H1 (cell line): ENCODE results near the gene TDP1. TPM values are rescaled to one million over a fixed set of nuclear protein-coding genes. Genes with fewer than 3 reads are reported as not detected.

Experiments used
- CTCF ChIA-PET: fragments of 300-600 bp; sonication (Branson Sonifier 250); formaldehyde crosslinking; loops from one replicate; lab custom pipeline; 2021; ENCODE audit not compliant: partially characterized antibody; lab: Charles Lee
- POLR2A ChIA-PET: fragments of 300-600 bp; sonication (Branson Sonifier 250); formaldehyde crosslinking; loops from one replicate; lab custom pipeline; 2021; ENCODE audit warnings: inconsistent platforms; ENCODE audit not compliant: partially characterized antibody; lab: Charles Lee
- DNase-seq, 2 experiments: peaks; one replicate each; pipeline versions ENCODE4 v3.0.0 to v3.0.0-alpha.2; 2010 to 2022; ENCODE audit warnings: low spot score in 2 of 2, low read depth in 1 of 2, mixed read lengths in 1 of 2
- FAIRE-seq: peaks from 2 replicates; lab custom pipeline; 2011; peaks lifted over from hg19 to GRCh38; lab: Jason Lieb, UNC
- H2AFZ ChIP-seq: 2 replicates; pipeline ENCODE4 v1.8.1; 2012; ENCODE audit warnings: low read length, inconsistent platforms
- H2AK5ac ChIP-seq: 2 replicates; pipeline ENCODE4 v1.6.1; 2013; ENCODE audit warnings: low read depth, low read length
- H2BK120ac ChIP-seq: replicated peaks from 2 replicates; pipeline ENCODE3; 2013; ENCODE audit warnings: low read depth, low read length, inconsistent platforms
- H2BK12ac ChIP-seq: 2 replicates; pipeline ENCODE4 v1.6.1; 2013; ENCODE audit warnings: low read depth, low read length
- H2BK15ac ChIP-seq: 2 replicates; pipeline ENCODE4 v1.6.1; 2013; ENCODE audit warnings: low read length
- H2BK20ac ChIP-seq: 2 replicates; pipeline ENCODE4 v1.6.1; 2013; ENCODE audit warnings: low read length
- H2BK5ac ChIP-seq: 2 replicates; pipeline ENCODE4 v1.6.1; 2013; ENCODE audit warnings: low read depth, low read length
- H3K14ac ChIP-seq: 2 replicates; pipeline ENCODE4 v1.6.1; 2013; ENCODE audit warnings: inconsistent platforms; ENCODE audit not compliant: insufficient read length
- H3K18ac ChIP-seq: 2 replicates; pipeline ENCODE4 v1.6.1; 2013; ENCODE audit warnings: low read length; ENCODE audit errors: extremely low read depth
- H3K23ac ChIP-seq: 2 replicates; pipeline ENCODE4 v1.6.1; 2013; ENCODE audit warnings: inconsistent platforms; ENCODE audit not compliant: insufficient read length
- H3K23me2 ChIP-seq: 2 replicates; pipeline ENCODE4 v1.6.1; 2013; ENCODE audit warnings: low read depth, low read length
- H3K27ac ChIP-seq: 2 replicates; pipeline ENCODE4 v1.6.1; 2011; ENCODE audit warnings: low read depth, low read length, inconsistent platforms
- H3K27me3 ChIP-seq, 4 experiments: replicated peaks in 1 of 4; 1 replicate in 1 of 4; 2 replicates in 3 of 4; pipeline versions ENCODE4 v1.6.1 to v1.8.1; 2011 to 2013; ENCODE audit warnings: low read length in 3 of 4, mild to moderate bottlenecking in 3 of 4, inconsistent platforms in 2 of 4, mixed read lengths in 2 of 4, moderate library complexity in 1 of 4; ENCODE audit not compliant: control insufficient read depth in 3 of 4, insufficient read depth in 3 of 4; ENCODE audit errors: extremely low read depth in 1 of 4
- H3K36me3 ChIP-seq, 4 experiments: 2 replicates each; pipeline versions ENCODE4 v1.6.1 to v1.8.1; 2011 to 2013; ENCODE audit warnings: mild to moderate bottlenecking in 4 of 4, low read length in 3 of 4, moderate library complexity in 2 of 4, control low read depth in 1 of 4, inconsistent platforms in 1 of 4; ENCODE audit not compliant: insufficient read depth in 4 of 4, control insufficient read depth in 2 of 4
- H3K4ac ChIP-seq: replicated peaks from 2 replicates; pipeline ENCODE3; 2013; ENCODE audit warnings: low read length, low read depth, mixed read lengths, inconsistent platforms; ENCODE audit not compliant: insufficient read length
- H3K4me1 ChIP-seq, 4 experiments: replicated peaks in 1 of 4; 1 replicate in 1 of 4; 2 replicates in 3 of 4; pipeline versions ENCODE4 v1.6.1 to v1.8.1; 2011 to 2013; ENCODE audit warnings: low read length in 3 of 4, inconsistent platforms in 2 of 4, mixed read lengths in 1 of 4; ENCODE audit not compliant: insufficient read depth in 4 of 4, control insufficient read depth in 3 of 4
- H3K4me2 ChIP-seq, 2 experiments: 2 replicates each; pipeline versions ENCODE4 v1.6.1 to v1.8.1; 2011 to 2013; ENCODE audit warnings: low read depth in 2 of 2, low read length in 2 of 2, control low read depth in 1 of 2, inconsistent platforms in 1 of 2, mild to moderate bottlenecking in 1 of 2; ENCODE audit not compliant: insufficient read depth in 1 of 2
- H3K4me3 ChIP-seq, 4 experiments: fragments of 200-600, 300-600 bp in 1 of 4; sonication (generic), shearing (Covaris generic), sonication (Bioruptor Twin) in 1 of 4; 2 replicates each; pipeline versions ENCODE4 v1.5.1 to v1.8.1; 2011 to 2016; ENCODE audit warnings: low read length in 4 of 4, low read depth in 3 of 4, control low read depth in 2 of 4, inconsistent platforms in 2 of 4, mild to moderate bottlenecking in 2 of 4, mixed read lengths in 1 of 4, moderate library complexity in 1 of 4; ENCODE audit not compliant: insufficient read depth in 2 of 4; ENCODE audit errors: extremely low read depth in 1 of 4
- H3K56ac ChIP-seq: replicated peaks from 2 replicates; pipeline ENCODE3; 2013; ENCODE audit warnings: low read depth, mild to moderate bottlenecking, mixed read lengths, low read length, inconsistent platforms; ENCODE audit not compliant: insufficient read length
- H3K79me1 ChIP-seq: 2 replicates; pipeline ENCODE4 v1.6.1; 2013; ENCODE audit warnings: low read depth, low read length, control low read depth
- H3K79me2 ChIP-seq, 2 experiments: 2 replicates each; pipeline versions ENCODE4 v1.6.1 to v1.8.1; 2012 to 2013; ENCODE audit warnings: low read length in 2 of 2, mild to moderate bottlenecking in 2 of 2, inconsistent platforms in 1 of 2; ENCODE audit not compliant: insufficient read depth in 2 of 2, control insufficient read depth in 1 of 2
- H3K9ac ChIP-seq, 4 experiments: replicated peaks in 1 of 4; 1 replicate in 1 of 4; 2 replicates in 3 of 4; pipeline versions ENCODE4 v1.6.1 to v1.8.1; 2011 to 2013; ENCODE audit warnings: low read depth in 3 of 4, low read length in 3 of 4, control low read depth in 2 of 4, mild to moderate bottlenecking in 2 of 4, moderate library complexity in 2 of 4, inconsistent platforms in 1 of 4; ENCODE audit errors: extremely low read depth in 1 of 4
- H3K9me3 ChIP-seq, 2 experiments: 2 replicates each; pipeline versions ENCODE4 v1.6.1 to v1.8.1; 2012 to 2013; ENCODE audit warnings: mild to moderate bottlenecking in 2 of 2, moderate library complexity in 2 of 2, control low read depth in 1 of 2, inconsistent platforms in 1 of 2, low read depth in 1 of 2, low read length in 1 of 2, mixed read lengths in 1 of 2; ENCODE audit not compliant: insufficient read depth in 2 of 2
- H4K20me1 ChIP-seq, 2 experiments: replicated peaks in 1 of 2; 2 replicates each; pipeline versions ENCODE3 to v1.8.1; 2011 to 2013; ENCODE audit warnings: inconsistent platforms in 2 of 2, low read length in 2 of 2, mild to moderate bottlenecking in 1 of 2; ENCODE audit not compliant: insufficient read depth in 2 of 2, control insufficient read depth in 1 of 2
- H4K5ac ChIP-seq: 2 replicates; pipeline ENCODE4 v1.6.1; 2013; ENCODE audit warnings: low read length, low read depth, mixed read lengths, inconsistent platforms; ENCODE audit not compliant: insufficient read length
- H4K8ac ChIP-seq: 2 replicates; pipeline ENCODE4 v1.8.0; 2013; ENCODE audit warnings: mild to moderate bottlenecking, moderate library complexity, low read length, inconsistent platforms; ENCODE audit not compliant: insufficient read depth; ENCODE audit errors: extremely low read depth
- H4K91ac ChIP-seq: replicated peaks from 2 replicates; pipeline ENCODE3; 2013; ENCODE audit warnings: low read length, mixed read lengths, inconsistent platforms; ENCODE audit not compliant: insufficient read length
- GABPA ChIP-seq: IDR thresholded peaks from 2 replicates; pipeline ENCODE4 v1.6.1; 2011; ENCODE audit warnings: mild to moderate bottlenecking, low read length, moderate library complexity, borderline replicate concordance; ENCODE audit not compliant: insufficient read depth
- JUN ChIP-seq: IDR thresholded peaks from 2 replicates; pipeline ENCODE4 v1.6.1; 2011; ENCODE audit warnings: low read depth, mild to moderate bottlenecking, improper control_type of control experiment, low read length
- KDM4A ChIP-seq: IDR thresholded peaks from one replicate; pipeline ENCODE4 v1.7.1; 2012; ENCODE audit warnings: low read depth, mild to moderate bottlenecking, moderate library complexity, low read length, inconsistent platforms; ENCODE audit not compliant: severe bottlenecking
- KDM5A ChIP-seq: fragments of 200-600 bp; IDR thresholded peaks from 2 replicates; pipeline ENCODE4 v1.7.1; 2012; ENCODE audit warnings: mild to moderate bottlenecking, low read length, inconsistent platforms, mixed read lengths
- POLR2AphosphoS5 ChIP-seq: IDR thresholded peaks from 2 replicates; pipeline ENCODE4 v1.6.1; 2011; ENCODE audit warnings: low read depth, low read length
- TAF7 ChIP-seq: optimal IDR thresholded peaks from 2 replicates; pipeline ENCODE3; 2011; ENCODE audit warnings: low read depth, mild to moderate bottlenecking, inconsistent platforms, low read length, moderate library complexity, borderline replicate concordance
- YY1 ChIP-seq: IDR thresholded peaks from 2 replicates; pipeline ENCODE4 v1.6.1; 2011; ENCODE audit warnings: low read depth, mild to moderate bottlenecking, low read length
- WGBS, 2 experiments: shearing (Covaris generic) in 1 of 2; methylation state at CpG; one replicate each; pipeline versions ENCODE4 v1.1.6 to v1.1.7; 2013 to 2015; ENCODE audit warnings: low lambda C conversion rate in 2 of 2, mixed read lengths in 2 of 2, inconsistent platforms in 1 of 2, low coverage in 1 of 2, missing lambda C conversion rate in 1 of 2; ENCODE audit not compliant: insufficient replicate concordance in 2 of 2, insufficient coverage in 1 of 2, insufficient read length in 1 of 2; ENCODE audit errors: extremely low coverage in 1 of 2, missing lambda C conversion rate in 1 of 2; 5-methylcytosine and 5-hydroxymethylcytosine counted together
- polyA plus RNA-seq, 7 experiments: library from polyadenylated mRNA; depleted of rRNA in 3 of 7; stranded (reverse) in 5 of 7; unstranded in 2 of 7; fragments of >200 nt in 5 of 7; fragments of 200-250 nt in 2 of 7; gene quantifications; 1 replicate in 5 of 7; 2 replicates in 1 of 7; 4 replicates in 1 of 7; pipeline versions ENCODE4 v1.2.1 to v1.2.3, GENCODE V29; 2011 to 2013; ENCODE audit warnings: missing spikeins in 2 of 7, mixed read lengths in 2 of 7
- total RNA-seq: library from RNA; stranded (reverse); fragmentation: NEBNext Ultra II Directional; extraction: Animal tissue kit (Norgen Biotek cat#: 25700); gene quantifications from 2 replicates; pipeline ENCODE4 v1.2.1, GENCODE V29; 2021
- TF ChIP-seq, protein P1 (sequence below): IDR thresholded peaks from 2 replicates; pipeline ENCODE4 v1.6.1; 2012; ENCODE audit warnings: inconsistent platforms

TDP1 gene
- total and polyA plus RNA-seq, 2 of the 8 experiments (the other 6 are each of a cell fraction or from before 2014, with no cell fraction given) = 32.2 to 69.9 TPM

GRCh38 chr14:89933002-89933401 lies 22.7 kb upstream of the TDP1 start:
- no peak overlapping the region for H3K56ac ChIP-seq
- no peaks in the 10 kb centered on the region for H3K23me2 ChIP-seq
- 82% methylated on average over 6 of the region's 6 CpGs; no CpG with 5 or more reads in 1 of the 2 experiments for WGBS, 2 experiments
- H3K18ac ChIP-seq = no peak overlapping the region
- no peak overlapping the region for H3K27ac ChIP-seq
- H3K4me3 ChIP-seq = no peak overlapping the region
- no peak overlapping the region for H2BK12ac ChIP-seq
- H4K91ac ChIP-seq = no peak overlapping the region
- no peak overlapping the region for H2AFZ ChIP-seq
- no peaks in the 10 kb centered on the region for H3K36me3 ChIP-seq
- no peaks in the 10 kb centered on the region for H3K9me3 ChIP-seq
- no peak for DNase-seq
- H3K4ac ChIP-seq = no peak overlapping the region
- H2AK5ac ChIP-seq = no peak overlapping the region
- H4K20me1 ChIP-seq = peaks cover 0 to 1% of the 10 kb centered on the region in 2 experiments
- ChIA-PET POLR2A (no interaction called here), CTCF (interaction anchor here (1.0 to 1.3 kb wide), 2 partner anchors 10 to 848 kb away, joined by 3 read pairs; no protein-coding TSS in a partner anchor)
- H2BK120ac ChIP-seq = no peak overlapping the region
- H3K4me2 ChIP-seq = no peak overlapping the region
- no peak overlapping the region for H3K9ac ChIP-seq
- no peak overlapping the region for H2BK20ac ChIP-seq
- H2BK5ac ChIP-seq = no peak overlapping the region
- no peaks in the 10 kb centered on the region for H3K79me2 ChIP-seq
- H3K23ac ChIP-seq = no peak overlapping the region
- H3K4me1 ChIP-seq = peaks cover 0 to 9% (median 0%) of the 10 kb centered on the region in 4 experiments; a peak in 1 of 7 replicates
- H2BK15ac ChIP-seq = no peak overlapping the region
- no peaks in the 10 kb centered on the region for H3K79me1 ChIP-seq
- H4K8ac ChIP-seq = no peak overlapping the region
- no peak overlapping the region for H4K5ac ChIP-seq
- H3K27me3 ChIP-seq = no peaks in the 10 kb centered on the region
- H3K14ac ChIP-seq = no peak overlapping the region
- no peak for FAIRE-seq
- no peak for TF ChIP-seq YY1
- no peak for TF ChIP-seq GABPA
- TF ChIP-seq JUN = no peak
- TF ChIP-seq, protein P1, sequence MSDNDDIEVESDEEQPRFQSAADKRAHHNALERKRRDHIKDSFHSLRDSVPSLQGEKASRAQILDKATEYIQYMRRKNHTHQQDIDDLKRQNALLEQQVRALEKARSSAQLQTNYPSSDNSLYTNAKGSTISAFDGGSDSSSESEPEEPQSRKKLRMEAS = no peak
- no peak for TF ChIP-seq KDM4A
- TF ChIP-seq POLR2AphosphoS5 = no peak
- no peak for TF ChIP-seq KDM5A
- TF ChIP-seq TAF7 = no peak
